ENCODE measurements around the gene MICAL3.
"Not testable (repeated sequence)": the region's sequence is repeated elsewhere in the genome, so short reads cannot be mapped to it uniquely, and the experiment has no call there.

MICAL3 gene

GRCh38 chr22:18028817-18029527, 4.6 kb upstream of the MICAL3 start:
- DNase-seq, result no peak

GRCh38 chr22:18025898-18026297, 1.5 kb upstream of the MICAL3 start:
- DNase-seq, result not testable (repeated sequence)

GRCh38 chr22:18024956-18025720, 777 bp upstream of the MICAL3 start:
- no peak for DNase-seq

GRCh38 chr22:18023509-18024275, 669 bp downstream of the MICAL3 start:
- DNase-seq, result peak; percentile 26

GRCh38 chr22:18022876-18023275, 1.5 kb downstream of the MICAL3 start:
- DNase-seq, result no peak

- no peak for DNase-seq
Observed at GRCh38 chr22:18021431-18021830, 2.9 kb downstream of the MICAL3 start.

- DNase-seq, result not testable (repeated sequence)
Observed at GRCh38 chr22:18020743-18021142, 3.6 kb downstream of the MICAL3 start.

- no peak for DNase-seq
Observed at GRCh38 chr22:18013947-18014346, 10.4 kb downstream of the MICAL3 start.

GRCh38 chr22:18013436-18013835, 10.9 kb downstream of the MICAL3 start:
- DNase-seq, result no peak

GRCh38 chr22:18012531-18012930, 11.8 kb downstream of the MICAL3 start:
- no peak for DNase-seq

- DNase-seq, result no peak
Observed at GRCh38 chr22:18010266-18010665, 14.1 kb downstream of the MICAL3 start.

GRCh38 chr22:18008136-18008535, 16.2 kb downstream of the MICAL3 start:
- DNase-seq, result no peak

GRCh38 chr22:18005201-18005926, 19.0 kb downstream of the MICAL3 start:
- no peak for DNase-seq

- not testable (repeated sequence) for DNase-seq
Observed at GRCh38 chr22:18001894-18002315, 22.5 kb downstream of the MICAL3 start.

- DNase-seq, result peak; percentile 79
Observed at GRCh38 chr22:18001040-18001893, 23.1 kb downstream of the MICAL3 start.

- DNase-seq, result no peak
Observed at GRCh38 chr22:18000441-18001039, 23.8 kb downstream of the MICAL3 start.

GRCh38 chr22:17999851-18000250, 24.5 kb downstream of the MICAL3 start:
- DNase-seq, result no peak

GRCh38 chr22:17998913-17999312, 25.4 kb downstream of the MICAL3 start:
- no peak for DNase-seq

- no peak for DNase-seq
Observed at GRCh38 chr22:17997456-17997855, 26.9 kb downstream of the MICAL3 start.

- DNase-seq, result not testable (repeated sequence)
Observed at GRCh38 chr22:17995256-17995655, 29.1 kb downstream of the MICAL3 start.

- no peak for DNase-seq
Observed at GRCh38 chr22:17994424-17995108, 29.8 kb downstream of the MICAL3 start.
